Measurements from ENCODE around the gene CNOT1.

The CNOT1 gene

GRCh38 chr16:58481226-58481869 is 148.3 kb downstream of the CNOT1 start:
- DNase-seq = no peak

GRCh38 chr16:58478427-58478826 is 151.2 kb downstream of the CNOT1 start:
- no peak for DNase-seq

- DNase-seq = no peak
Measured at GRCh38 chr16:58476791-58477190, 152.8 kb downstream of the CNOT1 start.

- no peak for DNase-seq
Measured at GRCh38 chr16:58475091-58475619, 154.5 kb downstream of the CNOT1 start.

GRCh38 chr16:58474296-58474695 is 155.3 kb downstream of the CNOT1 start:
- DNase-seq = no peak

GRCh38 chr16:58472827-58473226 is 156.8 kb downstream of the CNOT1 start:
- DNase-seq = no peak

- no peak for DNase-seq
Measured at GRCh38 chr16:58472266-58472665, 157.4 kb downstream of the CNOT1 start.

- no peak for DNase-seq
Measured at GRCh38 chr16:58471209-58471975, 158.2 kb downstream of the CNOT1 start.
